GM18502 (cell line): Measurements from ENCODE around the gene GSTM3.
A peak's percentile ranks its signal among the peaks of the same experiment; 100 is the strongest.
"Not testable (repeated sequence)": the region's sequence is repeated elsewhere in the genome, so short reads cannot be mapped to it uniquely, and the experiment has no call there.

Experiments used
- ATAC-seq: cut with Tn5 transposase; IDR thresholded peaks from one replicate; pipeline ENCODE4 v1.9.1; 2021; ENCODE audit warnings: mild to moderate bottlenecking; ENCODE audit not compliant: unreplicated experiment, poor library complexity

The GSTM3 gene

DNA sequence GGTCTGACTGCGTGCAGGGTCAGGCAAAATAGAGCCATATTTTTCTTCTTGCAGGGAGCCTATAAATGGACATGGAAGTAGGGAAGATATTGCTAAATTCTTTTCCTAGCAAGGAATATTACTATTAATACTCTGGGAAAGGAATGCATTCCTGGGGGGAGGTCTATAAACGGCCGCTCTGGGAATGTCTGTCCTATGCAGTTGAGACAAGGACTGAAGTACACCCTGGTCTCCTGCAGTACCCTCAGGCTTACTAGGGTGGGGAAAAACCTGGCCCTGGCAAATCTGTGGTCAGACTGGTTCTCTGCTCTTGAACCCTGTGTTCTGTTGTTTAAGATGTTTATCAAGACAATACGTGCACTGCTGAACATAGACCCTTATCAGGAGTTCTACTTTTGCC is 31.9 kb downstream of the GSTM3 start:
- ATAC-seq, result not testable (repeated sequence)

- ATAC-seq, result no peak
Observed at GRCh38 chr1:109705411-109705810, 35.4 kb downstream of the GSTM3 start.

DNA sequence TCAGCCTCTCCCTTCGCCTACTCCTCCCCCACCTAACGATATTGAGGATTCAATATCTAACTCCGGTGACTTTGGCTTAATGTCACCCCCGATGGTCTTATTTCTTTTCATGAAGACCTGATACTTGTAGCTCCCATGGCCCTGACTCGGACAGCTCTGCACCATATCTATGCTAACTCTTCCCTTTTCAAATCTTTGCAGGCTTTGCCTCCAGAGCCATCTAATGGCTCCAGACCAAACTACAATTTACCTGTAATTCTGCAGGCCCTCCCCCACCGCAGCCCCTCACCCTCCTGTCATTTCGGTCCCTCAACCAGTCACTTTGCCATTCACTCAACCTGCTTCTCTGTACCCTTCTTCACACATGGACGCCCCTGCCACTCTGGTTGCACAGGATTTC is 36.7 kb downstream of the GSTM3 start:
- ATAC-seq, result no peak

GRCh38 chr1:109702940-109703339 is 37.9 kb downstream of the GSTM3 start:
- not testable (repeated sequence) for ATAC-seq

DNA sequence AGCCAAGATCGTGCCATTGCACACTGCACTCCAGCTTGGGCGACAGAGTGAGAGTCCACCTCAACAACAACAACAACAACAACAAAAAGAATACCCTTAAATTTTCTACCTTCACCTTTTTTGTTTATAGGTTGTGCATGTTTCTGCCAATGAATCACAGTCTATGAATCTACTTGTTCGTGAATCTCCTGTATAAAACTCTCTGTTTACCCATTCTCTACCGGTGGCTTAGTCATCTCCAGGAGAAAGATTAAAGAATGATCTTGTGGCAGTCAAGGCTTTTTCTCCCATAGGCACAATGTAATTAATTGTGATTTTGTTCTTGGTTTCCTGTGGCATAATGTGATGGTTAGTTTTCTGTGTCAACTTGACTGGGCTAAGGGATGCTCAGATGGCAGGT is 43.0 kb downstream of the GSTM3 start:
- ATAC-seq, result not testable (repeated sequence)

- ATAC-seq, result no peak
Observed at GRCh38 chr1:109697066-109697465, 43.8 kb downstream of the GSTM3 start.

DNA sequence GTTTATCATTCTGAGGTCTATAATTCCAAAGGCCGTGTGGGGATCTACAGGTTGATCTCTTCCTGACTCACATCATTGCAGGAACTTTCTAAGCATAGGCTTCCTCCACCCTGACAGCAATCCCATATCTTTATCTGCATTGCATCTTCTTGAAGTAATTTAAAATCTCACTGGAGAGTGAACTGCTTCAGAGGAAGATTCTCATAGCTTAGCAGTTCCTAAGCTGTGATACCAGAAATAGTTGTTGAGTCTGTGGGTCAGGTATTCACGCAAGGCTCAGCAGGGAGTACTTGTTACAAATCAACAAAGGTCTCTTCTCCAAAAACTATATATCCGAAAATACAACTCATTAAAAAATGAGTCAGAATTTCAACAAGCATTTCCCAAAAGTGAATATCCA is 45.7 kb downstream of the GSTM3 start:
- ATAC-seq, result not testable (repeated sequence)

DNA sequence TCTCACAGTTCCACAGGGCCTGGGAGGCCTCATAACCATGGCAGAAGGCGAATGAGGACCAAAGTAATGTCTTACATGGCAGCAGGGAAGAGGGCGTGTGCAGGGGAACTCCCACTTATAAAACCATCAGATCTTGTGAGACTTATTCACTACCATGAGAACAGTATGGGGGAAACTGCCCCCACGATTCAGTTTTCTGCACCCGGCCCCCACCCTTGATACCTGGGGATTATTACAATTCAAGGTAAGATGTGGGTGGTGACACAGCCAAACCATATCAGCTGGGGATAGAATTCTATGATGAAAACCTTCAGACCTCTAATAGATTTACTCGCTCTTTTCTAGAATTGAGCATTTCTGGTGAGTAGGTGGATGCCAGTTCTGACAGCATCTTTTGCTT is 46.4 kb downstream of the GSTM3 start:
- not testable (repeated sequence) for ATAC-seq

DNA sequence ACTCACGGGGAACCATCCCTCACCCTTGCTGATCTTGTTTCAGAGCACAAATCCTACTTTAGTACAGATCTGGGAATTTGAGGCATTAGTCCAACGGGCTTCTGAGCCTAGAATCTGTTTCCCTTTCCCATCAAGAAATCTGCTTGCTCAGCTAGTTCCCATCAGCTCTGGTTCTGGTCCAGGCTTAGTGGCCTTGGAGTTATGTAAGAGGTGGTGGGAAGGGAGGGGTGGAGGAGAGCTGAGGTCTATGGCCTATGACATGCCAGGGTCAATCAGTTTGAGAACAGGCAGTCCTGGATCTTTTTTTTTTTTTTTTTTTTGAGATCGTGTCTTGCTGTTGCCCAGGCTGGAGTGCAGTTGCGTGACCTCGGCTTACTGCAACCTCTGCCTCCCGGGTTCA is 49.1 kb downstream of the GSTM3 start:
- ATAC-seq, result no peak

- ATAC-seq, result no peak
Observed at GRCh38 chr1:109689844-109690405, 50.9 kb downstream of the GSTM3 start.

DNA sequence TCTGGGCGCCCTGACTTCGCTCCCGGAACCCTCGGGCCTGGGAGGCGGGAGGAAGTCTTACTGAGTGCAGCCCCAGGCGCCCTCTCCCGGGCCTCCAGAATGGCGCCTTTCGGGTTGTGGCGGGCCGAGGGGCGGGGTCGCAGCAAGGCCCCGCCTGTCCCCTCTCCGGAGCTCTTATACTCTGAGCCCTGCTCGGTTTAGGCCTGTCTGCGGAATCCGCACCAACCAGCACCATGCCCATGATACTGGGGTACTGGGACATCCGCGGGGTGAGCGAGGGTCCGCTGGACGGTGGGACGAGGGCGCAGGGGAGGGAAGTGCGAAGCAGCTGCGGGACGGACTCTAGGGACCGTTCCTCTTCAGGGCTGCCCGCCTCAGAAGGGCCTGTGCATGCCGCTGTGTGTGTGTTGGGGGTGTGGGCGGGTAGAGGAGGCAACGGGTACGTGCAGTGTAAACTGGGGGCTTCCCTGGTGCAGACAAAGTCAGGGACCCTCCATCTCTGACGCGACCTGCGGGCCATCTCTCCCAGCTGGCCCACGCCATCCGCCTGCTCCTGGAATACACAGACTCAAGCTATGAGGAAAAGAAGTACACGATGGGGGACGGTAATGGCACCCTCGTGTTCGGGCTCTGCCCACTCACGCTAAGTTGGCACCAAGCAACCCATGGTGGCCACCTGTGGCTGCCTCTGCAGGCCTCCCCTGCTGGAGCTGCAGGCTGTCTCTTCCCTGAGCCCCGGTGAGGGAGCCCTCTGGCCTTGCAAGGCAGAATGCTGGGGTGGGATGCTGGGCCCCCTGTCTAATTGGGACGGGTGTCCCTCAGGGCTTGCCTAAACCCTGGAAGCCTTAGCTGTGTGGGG is 53.0 kb downstream of the GSTM3 start, which contains the start of gene GSTM1:
Gene GSTM1 (plus strand): TSS at position 177 of the 859 bp plus-strand sequence. CDS start 57 bp downstream, at position 234.
- ATAC-seq, result peak; percentile 96

DNA sequence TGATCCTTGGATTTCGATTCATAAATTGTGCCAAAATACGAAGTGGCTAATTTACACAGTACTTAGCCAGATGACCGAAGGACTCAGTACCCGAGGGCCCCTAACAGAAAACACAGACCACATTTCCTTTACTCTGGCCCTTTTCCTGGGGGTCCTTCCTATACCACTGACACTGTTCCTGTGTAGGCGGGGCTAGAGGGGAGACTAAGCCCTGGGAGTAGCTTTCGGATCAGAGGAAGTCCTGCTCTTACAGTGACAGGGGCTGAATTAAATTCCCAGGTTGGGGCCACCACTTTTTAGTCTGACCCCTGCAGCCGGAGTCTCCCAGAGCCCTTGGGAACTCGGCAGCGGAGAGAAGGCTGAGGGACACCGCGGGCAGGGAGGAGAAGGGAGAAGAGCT is 53.7 kb downstream of the GSTM3 start:
- peak; percentile 11 for ATAC-seq

DNA sequence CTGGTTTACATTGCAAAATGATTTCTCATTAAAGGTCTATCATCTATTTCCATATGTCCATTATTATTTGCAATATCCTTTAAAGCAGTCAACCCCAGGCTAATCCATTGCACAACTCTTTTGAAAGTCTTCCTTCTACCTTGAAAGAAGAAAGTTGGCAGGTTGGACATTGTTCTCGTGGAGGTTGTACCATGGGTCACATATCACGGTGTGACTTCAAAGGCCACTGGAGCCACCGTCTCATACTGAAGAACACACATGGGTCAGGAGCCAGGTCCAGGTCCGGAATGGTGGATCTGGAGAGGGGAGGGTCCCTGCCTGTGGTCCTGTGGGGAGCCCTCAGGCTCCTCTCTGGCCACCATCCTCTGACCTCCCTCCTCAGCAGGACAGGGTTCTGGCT is 54.9 kb downstream of the GSTM3 start:
- ATAC-seq, result not testable (repeated sequence)

DNA sequence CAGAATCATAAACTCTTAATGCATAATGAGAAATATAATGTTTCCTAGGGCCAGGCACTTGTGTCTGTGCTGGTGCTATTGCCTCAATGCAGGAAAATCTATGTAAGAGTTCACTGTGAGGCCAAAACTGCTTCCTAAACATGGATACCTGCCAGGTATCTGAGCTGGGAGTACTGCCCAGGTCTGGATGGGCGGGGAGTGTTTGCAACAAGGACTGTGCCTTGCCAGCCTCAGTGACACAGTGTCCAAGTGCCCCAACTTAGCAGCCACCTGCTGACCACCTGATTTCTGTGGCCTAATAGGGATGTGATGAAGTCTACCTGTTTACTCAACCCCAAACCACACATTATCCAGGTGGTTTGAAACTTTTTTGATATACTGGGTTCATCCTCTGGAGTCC is 55.4 kb downstream of the GSTM3 start:
- not testable (repeated sequence) for ATAC-seq

DNA sequence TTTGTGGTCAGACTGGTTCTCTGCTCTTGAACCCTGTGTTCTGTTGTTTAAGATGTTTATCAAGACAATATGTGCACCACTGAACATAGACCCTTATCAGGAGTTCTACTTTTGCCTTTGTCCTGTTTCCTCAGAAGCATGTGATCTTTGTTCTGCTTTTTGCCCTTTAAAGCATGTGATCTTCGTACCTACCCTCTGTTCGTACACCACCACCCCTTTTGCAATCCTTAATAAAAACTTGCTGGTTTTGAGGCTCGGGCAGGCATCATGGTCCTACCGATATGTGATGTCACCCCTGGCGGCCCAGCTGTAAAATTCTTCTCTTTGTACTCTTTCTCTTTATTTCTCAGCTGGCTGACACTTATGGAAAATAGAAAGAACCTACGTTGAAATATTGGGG is 56.1 kb downstream of the GSTM3 start:
- ATAC-seq, result not testable (repeated sequence)
